ENCODE data around the gene POLD1. TPM values are rescaled to one million over a fixed set of nuclear protein-coding genes. Genes with fewer than 3 reads are reported as not detected.
A peak's percentile ranks its signal among the peaks of the same experiment; 100 is the strongest.
"Not testable (repeated sequence)": the region's sequence is repeated elsewhere in the genome, so short reads cannot be mapped to it uniquely, and the experiment has no call there.

The POLD1 gene
- 100 to 1,000 TPM; 117 to 119 TPM for total RNA-seq

- H3K36me3 Mint-ChIP-seq (ENCODE audit: low read depth) = peaks cover 59% of the 10 kb centered on the region
- POLR2A ChIA-PET = interaction anchor here (0.7 to 2.5 kb wide), 13 partner anchors 9 to 536 kb away, joined by 3 to 30 read pairs (median 5); partner anchors contain the start of genes KCNC3 and NR1H2
Measured at GRCh38 chr19:50383852-50384684, at the start of gene POLD1. Gene POLD1 (plus strand): TSS chr19:50384347. CDS start chr19:50398852, 14,505 bp downstream.

GRCh38 chr19:50334741-50335421, 49.3 kb upstream of the POLD1 start:
- H3K4me1 Mint-ChIP-seq = peaks cover 53% of the 10 kb centered on the region
- no peak for DNase-seq
- H3K27ac Mint-ChIP-seq = peak overlapping the region; percentile 23
- CTCF ChIA-PET = interaction anchor here (1.5 to 2.1 kb wide), 2 partner anchors 12 to 22 kb away, joined by 4 to 6 read pairs; no protein-coding TSS in a partner anchor
- H3K9me3 Mint-ChIP-seq = no peaks in the 10 kb centered on the region
- H3K4me3 Mint-ChIP-seq = peak overlapping the region; percentile 46
- POLR2A ChIA-PET = interaction anchor here (1.1 to 3.0 kb wide), 4 partner anchors 9 to 50 kb away, joined by 3 to 21 read pairs (median 5); partner anchors contain the start of gene POLD1
- H3K36me3 Mint-ChIP-seq (ENCODE audit: low read depth) = peaks cover 25% of the 10 kb centered on the region
- H3K27me3 Mint-ChIP-seq = peaks cover 7% of the 10 kb centered on the region

More at GRCh38 chr19:50383852-50384684, at the start of gene POLD1:
- DNase-seq = peak; percentile 99
- peak within 1 kb of the TSS; percentile 89 for H3K27ac Mint-ChIP-seq
- CTCF ChIA-PET = interaction anchor here (0.8 to 3.2 kb wide), 6 partner anchors 15 to 127 kb away, joined by 3 to 14 read pairs (median 4); partner anchors contain the start of genes JOSD2 and KCNC3
- peak within 1 kb of the TSS; percentile 98 for H3K4me3 Mint-ChIP-seq
- H3K4me1 Mint-ChIP-seq = peaks cover 45% of the 10 kb centered on the region
- H3K27me3 Mint-ChIP-seq = no peaks in the 10 kb centered on the region
- no peaks in the 10 kb centered on the region for H3K9me3 Mint-ChIP-seq

- Mint-ChIP-seq H3K36me3 (ENCODE audit: low read depth) (peaks cover 29% of the 10 kb centered on the region), H3K4me1 (peaks cover 38% of the 10 kb centered on the region)
- POLR2A ChIA-PET, H3K4me3 Mint-ChIP-seq, CTCF ChIA-PET, H3K9me3 Mint-ChIP-seq, DNase-seq, H3K27ac Mint-ChIP-seq, H3K27me3 Mint-ChIP-seq: not testable (repeated sequence)
Measured at GRCh38 chr19:50337031-50337430, 47.1 kb upstream of the POLD1 start.

GRCh38 chr19:50340331-50340730, 43.8 kb upstream of the POLD1 start:
- H3K36me3 Mint-ChIP-seq (ENCODE audit: low read depth) = peaks cover 28% of the 10 kb centered on the region
- CTCF ChIA-PET = interaction anchor here (1.5 kb wide), 1 partner anchor 12 kb away, joined by 4 read pairs; the partner anchor contains the start of gene KCNC3

DNA sequence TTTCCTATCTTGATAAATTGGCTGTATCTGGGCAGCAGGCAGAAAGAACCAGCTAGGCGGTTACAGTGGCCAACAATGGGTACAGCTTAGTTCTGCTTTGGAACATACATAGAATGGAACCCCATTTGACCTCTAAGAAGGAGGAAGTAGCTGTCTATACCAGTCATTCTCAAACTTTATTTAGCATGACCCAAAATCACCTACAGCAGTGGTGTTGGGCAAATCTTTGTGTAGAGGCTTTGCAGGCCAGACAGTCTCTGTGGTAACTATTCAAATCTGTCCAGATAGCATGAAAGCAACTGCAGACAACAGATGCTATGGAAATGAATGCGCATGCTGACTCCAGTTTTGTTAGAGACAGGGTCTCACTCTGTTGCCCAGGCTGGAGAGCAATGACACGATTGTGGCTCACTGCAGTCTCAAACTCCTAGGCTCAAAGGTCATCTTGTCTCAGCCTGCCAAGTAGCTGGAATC, 43.0 kb upstream of the POLD1 start:
- Mint-ChIP-seq H3K9me3 (peaks cover 11% of the 10 kb centered on the region), H3K4me1 (peaks cover 21% of the 10 kb centered on the region), H3K27ac (no peak overlapping the region), H3K4me3 (no peak overlapping the region), H3K36me3 (ENCODE audit: low read depth) (peaks cover 24% of the 10 kb centered on the region), H3K27me3 (no peaks in the 10 kb centered on the region)
- no peak for DNase-seq
- CTCF ChIA-PET = interaction anchor here (1.2 kb wide), 1 partner anchor 28 kb away, joined by 3 read pairs; no protein-coding TSS in a partner anchor
- POLR2A ChIA-PET = interaction anchor here (0.5 to 1.8 kb wide), 3 partner anchors 12 to 168 kb away, joined by 3 to 7 read pairs (median 3); partner anchors contain the start of gene KCNC3

More at GRCh38 chr19:50340331-50340730, 43.8 kb upstream of the POLD1 start:
- Mint-ChIP-seq H3K27me3 (no peaks in the 10 kb centered on the region), H3K4me3 (no peak overlapping the region), H3K27ac (no peak overlapping the region), H3K4me1 (peaks cover 25% of the 10 kb centered on the region), H3K9me3 (peaks cover 11% of the 10 kb centered on the region)
- POLR2A ChIA-PET = interaction anchor here (1.1 to 1.8 kb wide), 2 partner anchors 11 to 18 kb away, joined by 3 to 7 read pairs; partner anchors contain the start of gene KCNC3
- DNase-seq = no peak

DNA sequence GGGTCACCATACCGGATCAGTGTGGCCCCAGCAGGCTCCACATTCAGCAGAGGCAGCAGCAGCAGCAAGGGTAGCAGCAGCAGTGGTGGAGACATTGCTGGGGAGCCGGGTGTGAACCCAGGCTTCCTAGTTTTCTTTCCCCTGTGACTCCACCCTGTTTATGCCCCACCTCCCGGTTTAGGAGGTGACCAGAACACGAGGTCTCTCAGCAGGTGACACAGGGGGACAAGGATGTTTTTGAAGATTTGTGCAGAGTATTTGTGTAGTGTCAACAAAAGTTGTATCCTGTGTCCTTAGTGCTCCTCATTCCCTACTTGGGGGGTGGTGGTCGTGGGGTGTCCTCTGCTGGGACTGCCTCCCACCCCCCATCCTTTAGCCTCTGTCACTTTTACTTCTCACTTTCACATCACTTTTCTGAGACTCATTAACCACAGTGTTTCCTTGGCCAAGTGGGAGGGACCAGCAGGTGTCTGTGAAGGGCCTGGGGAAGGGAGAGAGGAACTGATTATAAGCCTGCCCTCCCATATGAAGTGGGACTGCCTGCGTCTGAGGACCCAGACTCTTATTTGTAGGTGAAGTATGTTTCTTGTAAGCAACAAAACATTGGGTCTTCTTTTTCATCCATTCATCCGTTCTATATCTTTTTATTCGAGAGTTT, 39.4 kb upstream of the POLD1 start:
- H3K4me1 Mint-ChIP-seq = peaks cover 45% of the 10 kb centered on the region
- H3K27ac Mint-ChIP-seq = no peak overlapping the region
- H3K36me3 Mint-ChIP-seq (ENCODE audit: low read depth) = peaks cover 23% of the 10 kb centered on the region
- peak overlapping the region; percentile 27 for H3K4me3 Mint-ChIP-seq
- POLR2A ChIA-PET = interaction anchor here (0.7 to 0.8 kb wide), 2 partner anchors 11 to 13 kb away, joined by 4 read pairs; no protein-coding TSS in a partner anchor
- H3K9me3 Mint-ChIP-seq = peaks cover 11% of the 10 kb centered on the region
- CTCF ChIA-PET = interaction anchor here (0.5 to 4.3 kb wide), 2 partner anchors 13 to 23 kb away, joined by 3 to 18 read pairs; no protein-coding TSS in a partner anchor
- DNase-seq = no peak
- H3K27me3 Mint-ChIP-seq = no peaks in the 10 kb centered on the region

DNA sequence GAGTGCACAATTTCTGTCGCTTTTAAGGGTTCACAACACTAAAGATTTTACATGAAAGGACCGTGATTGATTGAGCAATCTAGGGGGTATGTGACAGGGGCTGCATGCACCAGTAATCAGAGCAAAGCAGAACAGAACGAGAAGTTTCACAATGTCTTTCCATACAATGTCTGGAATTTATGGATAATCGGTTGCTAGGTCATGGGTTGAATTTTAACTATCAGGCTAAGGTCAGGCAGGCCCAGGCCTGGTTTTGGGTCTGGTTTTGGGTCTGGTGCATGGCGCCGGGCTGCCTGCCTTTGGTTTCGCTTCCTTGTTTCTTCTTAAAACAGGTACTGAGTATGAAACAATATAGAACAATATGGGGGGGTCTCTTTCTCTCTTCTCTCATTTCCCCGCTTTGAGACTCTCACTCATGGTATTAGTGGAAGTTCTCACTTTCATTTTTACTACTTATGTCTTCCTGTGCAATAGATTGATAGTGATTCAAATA, 37.0 kb upstream of the POLD1 start:
- ChIA-PET POLR2A (interaction anchor here (1.0 to 2.8 kb wide), 4 partner anchors 9 to 18 kb away, joined by 5 to 12 read pairs (median 7); partner anchors contain the start of gene KCNC3), CTCF (interaction anchor here (0.6 to 4.3 kb wide), 5 partner anchors 11 to 381 kb away, joined by 3 to 18 read pairs (median 4); partner anchors contain the start of gene KCNC3)
- peaks cover 18% of the 10 kb centered on the region for H3K36me3 Mint-ChIP-seq (ENCODE audit: low read depth)
- peak overlapping the region; percentile 67 for H3K27ac Mint-ChIP-seq
- H3K9me3 Mint-ChIP-seq, H3K27me3 Mint-ChIP-seq, DNase-seq: not testable (repeated sequence)
- H3K4me3 Mint-ChIP-seq = peak overlapping the region; percentile 38
- H3K4me1 Mint-ChIP-seq = peaks cover 41% of the 10 kb centered on the region

- DNase-seq = no peak
- no peak overlapping the region for H3K4me3 Mint-ChIP-seq
- H3K4me1 Mint-ChIP-seq = peaks cover 32% of the 10 kb centered on the region
- ChIA-PET CTCF (interaction anchor here (0.6 to 4.3 kb wide), 3 partner anchors 8 to 21 kb away, joined by 3 to 18 read pairs (median 4); partner anchors contain the start of gene KCNC3), POLR2A (no interaction called here)
- H3K27ac Mint-ChIP-seq = no peak overlapping the region
- H3K36me3 Mint-ChIP-seq (ENCODE audit: low read depth) = peaks cover 11% of the 10 kb centered on the region
- peaks cover 5% of the 10 kb centered on the region for H3K9me3 Mint-ChIP-seq
- H3K27me3 Mint-ChIP-seq = no peaks in the 10 kb centered on the region
Measured at GRCh38 chr19:50349277-50350057, 34.7 kb upstream of the POLD1 start.

DNA sequence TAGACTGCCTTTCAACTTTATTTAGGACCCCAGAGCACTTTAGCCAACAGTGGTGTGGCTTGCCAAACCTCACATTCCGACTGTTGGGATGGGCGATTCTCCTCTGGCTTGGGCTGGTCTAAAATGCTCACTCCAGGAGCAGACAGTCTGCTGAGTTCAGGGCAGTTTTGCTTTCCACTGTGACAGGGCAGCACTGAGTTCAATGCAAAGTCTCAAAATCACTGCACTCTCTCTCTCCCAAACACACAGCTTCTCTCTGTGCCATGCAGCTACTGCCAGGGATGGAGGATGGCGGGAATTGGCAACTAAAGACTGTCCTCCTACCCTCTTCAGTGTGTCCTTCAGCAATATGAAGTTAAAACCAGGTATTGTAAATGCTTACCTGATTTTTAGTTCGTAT, 31.9 kb upstream of the POLD1 start:
- no peaks in the 10 kb centered on the region for H3K9me3 Mint-ChIP-seq

DNA sequence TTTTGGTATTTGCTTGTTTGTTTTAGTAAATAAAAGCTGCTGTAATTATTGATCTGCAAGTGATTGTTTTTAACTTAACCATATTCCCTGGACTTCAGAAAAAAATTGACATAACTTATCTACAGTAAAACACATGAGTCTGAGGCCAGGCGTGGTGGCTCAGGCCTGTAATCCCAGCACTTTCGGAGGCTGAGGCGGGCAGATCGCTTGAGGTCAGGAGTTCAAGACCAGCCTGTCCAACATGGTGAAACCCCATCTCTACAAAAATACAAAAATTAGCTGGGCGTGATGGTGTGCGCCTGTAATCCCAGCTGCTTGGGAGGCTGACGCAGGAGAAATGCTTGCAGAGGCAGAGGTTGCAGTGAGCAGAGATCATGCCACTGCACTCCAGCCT, 30.7 kb upstream of the POLD1 start:
- DNase-seq; H3K27ac Mint-ChIP-seq; H3K4me3 Mint-ChIP-seq; H3K27me3 Mint-ChIP-seq; H3K9me3 Mint-ChIP-seq; H3K36me3 Mint-ChIP-seq (ENCODE audit: low read depth); POLR2A ChIA-PET: not testable (repeated sequence)
- CTCF ChIA-PET = interaction anchor here (1.0 kb wide), 2 partner anchors 24 to 62 kb away, joined by 3 read pairs; partner anchors contain the start of gene KCNC3
- H3K4me1 Mint-ChIP-seq = peaks cover 11% of the 10 kb centered on the region

More for the DNA sequence above, 31.9 kb upstream of the POLD1 start:
- Mint-ChIP-seq H3K4me3 (no peak overlapping the region), H3K27me3 (no peaks in the 10 kb centered on the region), H3K36me3 (ENCODE audit: low read depth) (no peaks in the 10 kb centered on the region), H3K4me1 (peaks cover 15% of the 10 kb centered on the region), H3K27ac (no peak overlapping the region)
- CTCF ChIA-PET = interaction anchor here (1.5 kb wide), 1 partner anchor 13 kb away, joined by 5 read pairs; no protein-coding TSS in a partner anchor
- DNase-seq = no peak
- POLR2A ChIA-PET = no interaction called here

DNA sequence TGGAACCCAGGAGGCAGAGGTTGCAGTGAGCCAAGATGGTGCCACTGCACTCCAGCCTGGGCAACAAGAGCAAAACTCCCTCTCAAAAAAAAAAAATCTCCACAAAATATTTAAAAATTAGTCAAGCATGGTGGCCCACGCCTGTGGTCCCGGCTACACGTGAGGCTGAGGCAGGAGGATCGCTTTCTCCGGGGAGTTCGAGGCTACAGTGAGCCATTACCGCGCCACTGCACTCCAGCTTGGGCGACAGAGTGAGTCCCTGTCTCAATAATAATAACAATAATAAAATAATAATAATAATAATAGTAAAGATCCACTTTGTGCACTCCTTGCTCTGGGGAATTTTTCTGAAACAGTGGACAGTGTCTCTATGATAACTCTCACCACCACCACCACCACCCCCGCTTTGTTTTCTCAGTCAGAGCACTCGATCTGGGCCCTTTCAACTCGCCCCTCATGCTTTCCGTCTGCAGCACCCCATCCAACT, 27.4 kb upstream of the POLD1 start:
- POLR2A ChIA-PET = interaction anchor here (1.1 to 3.2 kb wide), 16 partner anchors 9 to 448 kb away, joined by 3 to 30 read pairs (median 8); partner anchors contain the start of genes JOSD2, KCNC3, NAPSA and NR1H2
- Mint-ChIP-seq H3K4me3 (peak overlapping the region; percentile 86), H3K27ac (peak overlapping the region; percentile 94), H3K27me3 (no peaks in the 10 kb centered on the region), H3K36me3 (ENCODE audit: low read depth) (peaks cover 26% of the 10 kb centered on the region), H3K4me1 (peaks cover 37% of the 10 kb centered on the region), H3K9me3 (peaks cover 7% of the 10 kb centered on the region)
- DNase-seq = no peak
- CTCF ChIA-PET = interaction anchor here (0.6 to 2.4 kb wide), 23 partner anchors 9 to 427 kb away, joined by 3 to 21 read pairs (median 6); partner anchors contain the start of genes JOSD2, KCNC3, NAPSA and NR1H2
